Mesothelial cell of epicardium (in vitro differentiated cells): Measurements from ENCODE around the gene MCUR1. TPM values are rescaled to one million over a fixed set of nuclear protein-coding genes. Genes with fewer than 3 reads are reported as not detected.
"Not testable (repeated sequence)": the region's sequence is repeated elsewhere in the genome, so short reads cannot be mapped to it uniquely, and the experiment has no call there.

Experiments
- DNase-seq, 2 experiments: peaks; one replicate each; pipeline ENCODE4 v3.0.0; 2021; ENCODE audit warnings: low spot score in 2 of 2; ENCODE audit not compliant: unreplicated experiment in 2 of 2
- H3K27ac Mint-ChIP-seq: 2 replicates; pipeline ENCODE4 v1.8.0; 2021; ENCODE audit warnings: mixed read lengths
- H3K27me3 Mint-ChIP-seq: 2 replicates; pipeline ENCODE4 v1.8.0; 2021; ENCODE audit warnings: low read depth, mixed read lengths
- H3K36me3 Mint-ChIP-seq: 2 replicates; pipeline ENCODE4 v1.8.0; 2021; ENCODE audit warnings: mixed read lengths
- H3K4me1 Mint-ChIP-seq: 2 replicates; pipeline ENCODE4 v1.8.0; 2021; ENCODE audit warnings: mixed read lengths
- H3K4me3 Mint-ChIP-seq: 2 replicates; pipeline ENCODE4 v1.8.0; 2021; ENCODE audit warnings: mild to moderate bottlenecking, moderate library complexity, mixed read lengths
- H3K9me3 Mint-ChIP-seq: 2 replicates; pipeline ENCODE4 v1.8.0; 2021; ENCODE audit warnings: mixed read lengths
- total RNA-seq: library from RNA; stranded (reverse); gene quantifications from 3 replicates; pipeline ENCODE4 v1.2.1, GENCODE V29; 2021
- TF ChIP-seq, protein P1 (sequence below): fragments of 200-600 bp; sonication (generic); IDR thresholded peaks from one replicate; pipeline ENCODE4 v1.5.0; 2021; ENCODE audit warnings: antibody characterized with exemption; ENCODE audit not compliant: unreplicated experiment

The MCUR1 gene
- total RNA-seq, 1 donor from 2014 or later, result 21.7 TPM

DNA sequence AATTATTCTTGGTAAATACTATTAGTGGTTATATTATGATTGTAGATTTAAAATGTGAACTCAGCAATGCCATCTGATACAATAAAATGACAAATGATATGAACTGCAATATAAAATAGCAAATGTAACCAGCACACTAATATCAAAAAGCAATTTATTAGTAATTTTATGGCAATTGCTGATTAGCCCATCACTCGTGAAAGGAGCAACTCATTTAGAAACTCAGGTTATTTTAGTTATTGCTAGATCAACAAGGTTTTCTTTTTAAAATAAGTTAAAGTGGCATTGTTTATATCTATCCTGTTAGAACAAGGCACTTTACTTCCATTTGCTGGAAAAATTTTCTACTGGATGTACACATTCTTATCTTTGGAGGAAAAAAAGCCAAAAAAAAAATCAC is 18.4 kb upstream of the MCUR1 start:
- Mint-ChIP-seq H3K4me1 (peaks cover 5% of the 10 kb centered on the region), H3K27me3 (no peaks in the 10 kb centered on the region), H3K27ac (no peak overlapping the region), H3K36me3 (peaks cover 7% of the 10 kb centered on the region), H3K4me3 (no peak overlapping the region), H3K9me3 (peaks cover 29% of the 10 kb centered on the region)
- TF ChIP-seq, protein P1, sequence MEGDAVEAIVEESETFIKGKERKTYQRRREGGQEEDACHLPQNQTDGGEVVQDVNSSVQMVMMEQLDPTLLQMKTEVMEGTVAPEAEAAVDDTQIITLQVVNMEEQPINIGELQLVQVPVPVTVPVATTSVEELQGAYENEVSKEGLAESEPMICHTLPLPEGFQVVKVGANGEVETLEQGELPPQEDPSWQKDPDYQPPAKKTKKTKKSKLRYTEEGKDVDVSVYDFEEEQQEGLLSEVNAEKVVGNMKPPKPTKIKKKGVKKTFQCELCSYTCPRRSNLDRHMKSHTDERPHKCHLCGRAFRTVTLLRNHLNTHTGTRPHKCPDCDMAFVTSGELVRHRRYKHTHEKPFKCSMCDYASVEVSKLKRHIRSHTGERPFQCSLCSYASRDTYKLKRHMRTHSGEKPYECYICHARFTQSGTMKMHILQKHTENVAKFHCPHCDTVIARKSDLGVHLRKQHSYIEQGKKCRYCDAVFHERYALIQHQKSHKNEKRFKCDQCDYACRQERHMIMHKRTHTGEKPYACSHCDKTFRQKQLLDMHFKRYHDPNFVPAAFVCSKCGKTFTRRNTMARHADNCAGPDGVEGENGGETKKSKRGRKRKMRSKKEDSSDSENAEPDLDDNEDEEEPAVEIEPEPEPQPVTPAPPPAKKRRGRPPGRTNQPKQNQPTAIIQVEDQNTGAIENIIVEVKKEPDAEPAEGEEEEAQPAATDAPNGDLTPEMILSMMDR, result no peak
- DNase-seq, result no peak

DNA sequence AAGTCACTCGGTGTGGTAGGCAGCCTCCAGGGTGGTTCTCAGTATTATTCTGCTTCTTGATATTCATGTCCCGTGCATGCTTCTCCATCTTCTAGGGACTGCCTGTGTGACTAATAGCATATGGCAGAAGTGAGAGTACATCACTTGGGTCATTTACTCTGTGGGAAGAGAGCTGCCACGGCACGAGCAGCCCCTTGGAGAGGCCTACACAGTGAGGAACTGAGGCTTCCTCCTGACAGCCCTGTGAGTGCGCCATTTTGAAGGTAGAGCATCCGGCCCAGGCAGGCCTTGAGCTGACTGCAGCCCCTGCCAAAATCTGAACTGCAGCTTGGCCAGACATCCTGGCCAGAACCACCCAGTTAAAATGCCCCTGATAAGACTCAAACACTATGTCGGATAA is 17.3 kb upstream of the MCUR1 start:
- peaks cover 5% of the 10 kb centered on the region for H3K4me1 Mint-ChIP-seq
- peaks cover 26% of the 10 kb centered on the region for H3K9me3 Mint-ChIP-seq
- TF ChIP-seq, protein P1, result no peak
- peaks cover 7% of the 10 kb centered on the region for H3K36me3 Mint-ChIP-seq
- DNase-seq, result no peak
- H3K27me3 Mint-ChIP-seq, result no peaks in the 10 kb centered on the region
- H3K4me3 Mint-ChIP-seq, result no peak overlapping the region
- no peak overlapping the region for H3K27ac Mint-ChIP-seq

DNA sequence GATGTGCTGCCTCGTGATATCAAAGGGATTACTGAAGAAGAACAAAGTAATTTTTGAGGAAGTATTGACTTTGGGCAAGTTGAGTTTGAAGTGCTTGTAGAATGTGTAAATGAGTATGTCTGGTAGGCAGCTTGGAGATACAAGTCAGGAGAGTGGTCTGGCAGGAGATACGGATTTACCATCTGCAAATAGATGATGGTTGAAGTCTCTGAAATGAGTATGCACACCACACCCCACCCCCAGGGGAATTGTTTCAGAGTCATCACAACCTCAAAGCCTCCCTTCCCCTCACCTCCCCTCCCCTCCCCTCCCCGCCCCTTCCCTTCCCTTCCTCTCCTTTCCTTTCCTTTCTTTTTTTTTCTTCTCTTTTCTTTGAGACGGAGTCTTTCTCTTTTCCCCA is 16.4 kb upstream of the MCUR1 start:
- Mint-ChIP-seq H3K4me3 (no peak overlapping the region), H3K27me3 (no peaks in the 10 kb centered on the region), H3K9me3 (peaks cover 26% of the 10 kb centered on the region), H3K4me1 (peaks cover 5% of the 10 kb centered on the region), H3K36me3 (peaks cover 7% of the 10 kb centered on the region), H3K27ac (no peak overlapping the region)
- TF ChIP-seq, protein P1, result no peak
- DNase-seq, result no peak

GRCh38 chr6:13829419-13829818 is 15.1 kb upstream of the MCUR1 start:
- H3K27me3 Mint-ChIP-seq, DNase-seq, H3K4me1 Mint-ChIP-seq, H3K36me3 Mint-ChIP-seq, H3K4me3 Mint-ChIP-seq, H3K27ac Mint-ChIP-seq: not testable (repeated sequence)
- H3K9me3 Mint-ChIP-seq, result peaks cover 26% of the 10 kb centered on the region

GRCh38 chr6:13828656-13829301 is 14.4 kb upstream of the MCUR1 start:
- H3K9me3 Mint-ChIP-seq, result peaks cover 23% of the 10 kb centered on the region
- not testable (repeated sequence) for H3K4me3 Mint-ChIP-seq, H3K27me3 Mint-ChIP-seq, H3K4me1 Mint-ChIP-seq, H3K27ac Mint-ChIP-seq, H3K36me3 Mint-ChIP-seq, DNase-seq

DNA sequence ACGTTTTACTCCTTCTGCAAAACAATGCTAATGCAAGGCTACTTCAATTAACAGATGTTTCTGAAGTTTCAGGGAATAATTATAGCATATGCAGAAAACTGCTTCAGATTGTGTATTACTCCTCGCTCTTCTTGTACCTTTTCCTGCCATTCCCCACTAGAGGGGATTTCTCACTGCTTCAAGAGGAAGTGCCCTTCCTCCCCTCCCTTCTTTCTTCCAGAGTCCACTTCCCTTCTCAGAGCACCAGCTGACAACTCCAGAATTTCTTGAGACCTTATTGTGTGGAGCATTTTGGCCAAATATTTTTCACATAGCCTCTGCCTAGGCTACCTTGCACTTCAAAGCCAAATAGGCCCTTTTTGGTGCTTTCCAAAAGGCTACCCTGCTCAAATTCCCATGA is 12.7 kb upstream of the MCUR1 start:
- Mint-ChIP-seq H3K4me1 (no peaks in the 10 kb centered on the region), H3K27me3 (no peaks in the 10 kb centered on the region), H3K4me3 (no peak overlapping the region), H3K9me3 (peaks cover 19% of the 10 kb centered on the region), H3K36me3 (peaks cover 7% of the 10 kb centered on the region), H3K27ac (no peak overlapping the region)
- no peak for DNase-seq
- TF ChIP-seq, protein P1, result no peak

DNA sequence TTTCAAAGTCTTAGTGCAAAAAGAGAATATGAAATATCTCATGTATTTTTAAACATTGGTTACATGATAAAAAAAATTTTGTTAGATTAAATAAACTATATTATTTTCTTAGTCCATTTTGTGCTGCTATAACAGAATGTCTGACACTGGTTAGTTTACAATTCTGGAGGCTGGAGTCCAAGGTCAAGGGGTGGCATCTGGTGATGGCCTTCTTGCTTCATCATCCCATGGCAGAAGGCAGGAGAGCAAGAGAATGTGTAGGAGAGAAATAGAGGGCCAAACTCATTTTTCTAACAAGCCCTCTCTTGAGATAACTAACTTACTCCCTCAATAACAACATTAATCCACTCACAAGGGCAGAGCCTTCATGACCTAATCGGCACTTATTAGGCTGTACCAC is 11.5 kb upstream of the MCUR1 start:
- no peaks in the 10 kb centered on the region for H3K27me3 Mint-ChIP-seq
- peaks cover 7% of the 10 kb centered on the region for H3K36me3 Mint-ChIP-seq
- no peaks in the 10 kb centered on the region for H3K4me1 Mint-ChIP-seq
- DNase-seq, result no peak
- H3K27ac Mint-ChIP-seq, result no peak overlapping the region
- H3K4me3 Mint-ChIP-seq, result no peak overlapping the region
- peaks cover 19% of the 10 kb centered on the region for H3K9me3 Mint-ChIP-seq
- TF ChIP-seq, protein P1, result no peak
